Glomerular endothelial cell (primary cell): ENCODE results near the gene GPRASP3. TPM values are rescaled to one million over a fixed set of nuclear protein-coding genes. Genes with fewer than 3 reads are reported as not detected.

Source experiments
- DNase-seq: peaks from one replicate; pipeline ENCODE4 v3.0.0-alpha.2; 2011; ENCODE audit warnings: low read depth, low spot score; ENCODE audit errors: extremely low read depth
- total RNA-seq: library from RNA; depleted of rRNA; stranded (reverse); fragments of >200 nt; gene quantifications from 2 replicates; pipeline ENCODE4 v1.2.3, GENCODE V29; 2015

The GPRASP3 gene
- total RNA-seq, 1 donor from 2014 or later, result 3.6 TPM

DNA sequence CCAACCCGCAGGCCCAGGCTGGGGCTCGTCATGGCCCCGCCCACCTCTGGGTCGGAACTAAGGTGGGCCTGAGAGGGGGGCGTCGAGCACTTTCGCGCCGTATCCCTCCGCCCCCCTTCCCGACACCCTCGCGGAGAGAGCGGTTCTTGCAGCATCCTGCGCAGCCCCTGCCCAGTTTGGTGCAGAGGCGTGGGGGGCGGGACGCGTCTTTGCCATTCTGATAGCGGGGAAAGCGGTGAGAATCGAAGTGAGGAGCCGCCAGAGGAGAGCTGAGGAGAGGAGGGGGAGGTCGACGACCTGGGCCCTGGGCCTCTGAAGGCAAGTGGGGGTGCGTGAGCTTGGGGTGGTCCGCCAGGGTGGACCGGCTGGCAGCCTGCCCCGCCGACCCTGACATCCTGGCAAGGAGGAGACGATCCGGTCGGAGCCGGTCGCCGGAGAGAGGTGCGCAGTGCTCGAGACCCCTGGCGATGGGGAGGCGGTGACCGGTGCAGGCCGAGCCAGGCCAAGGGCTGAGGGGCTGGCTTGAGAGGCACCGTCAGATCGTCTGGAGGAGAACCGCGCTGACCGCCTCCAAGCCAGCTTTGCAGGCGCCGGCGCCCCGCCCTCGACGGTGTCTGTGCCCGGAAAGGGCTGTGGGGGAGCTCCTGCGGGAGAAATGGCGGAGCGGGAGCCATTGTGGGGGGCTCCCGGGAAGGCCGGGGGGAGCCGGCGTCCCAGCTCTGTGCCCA is 25.5 kb downstream of the GPRASP3 start:
- no peak for DNase-seq

DNA sequence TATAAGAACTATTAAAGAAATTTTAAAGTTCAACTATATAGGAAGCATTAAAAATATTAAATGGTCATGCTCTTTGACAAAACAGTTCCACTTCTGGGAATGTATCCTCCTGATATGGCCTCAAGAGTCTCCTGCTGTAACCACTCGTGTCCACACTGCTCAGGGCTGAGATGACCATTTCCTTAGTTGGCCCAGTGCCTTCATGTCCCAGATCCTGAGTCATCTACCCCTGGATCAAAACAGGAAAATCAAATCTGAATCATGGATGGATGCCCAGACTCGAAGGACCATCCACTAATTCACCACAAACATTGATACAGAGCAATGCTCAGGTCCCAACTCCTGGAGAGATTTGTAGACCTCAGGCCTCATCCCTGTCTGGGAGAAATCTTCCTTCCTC is 44.7 kb downstream of the GPRASP3 start:
- peak; percentile 78 for DNase-seq

DNA sequence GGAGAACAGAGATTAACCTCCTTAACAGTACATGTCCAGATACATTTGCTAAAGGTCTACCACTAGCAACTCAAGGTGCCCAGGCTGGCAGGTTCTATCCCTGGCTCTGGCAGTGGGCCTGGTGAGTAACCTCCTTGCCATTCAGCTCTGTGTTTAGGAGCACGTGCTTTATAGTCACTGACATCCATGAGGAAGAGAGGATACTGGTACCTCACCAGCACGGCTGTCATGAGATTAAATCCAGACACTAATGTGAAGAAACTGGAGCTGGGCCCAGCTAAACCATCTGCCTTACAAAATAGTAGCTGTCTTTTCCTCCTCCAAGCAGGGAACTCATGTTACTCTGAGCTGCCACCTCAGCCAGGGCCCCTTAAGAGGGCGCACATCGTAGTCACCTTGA is 45.3 kb downstream of the GPRASP3 start:
- DNase-seq, result no peak

DNA sequence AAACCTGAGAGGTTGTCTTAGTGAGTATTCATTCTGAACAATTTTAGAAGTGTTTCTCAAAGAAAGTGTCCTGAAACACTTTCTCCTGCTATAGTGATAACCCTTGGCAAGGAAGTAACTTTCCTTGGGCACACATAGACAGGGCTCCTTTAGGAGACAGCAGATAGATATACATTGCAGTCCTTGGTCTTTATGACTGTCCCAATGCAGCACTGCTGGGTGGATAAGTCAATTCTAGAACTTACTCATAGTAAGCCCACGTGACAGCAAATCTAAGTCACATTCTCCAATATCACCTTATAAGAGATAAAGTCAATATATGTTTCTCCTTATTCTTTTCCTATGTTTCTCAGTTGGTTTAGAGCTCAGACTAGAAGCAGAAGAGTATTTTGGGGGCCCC is 46.7 kb downstream of the GPRASP3 start:
- no peak for DNase-seq

DNA sequence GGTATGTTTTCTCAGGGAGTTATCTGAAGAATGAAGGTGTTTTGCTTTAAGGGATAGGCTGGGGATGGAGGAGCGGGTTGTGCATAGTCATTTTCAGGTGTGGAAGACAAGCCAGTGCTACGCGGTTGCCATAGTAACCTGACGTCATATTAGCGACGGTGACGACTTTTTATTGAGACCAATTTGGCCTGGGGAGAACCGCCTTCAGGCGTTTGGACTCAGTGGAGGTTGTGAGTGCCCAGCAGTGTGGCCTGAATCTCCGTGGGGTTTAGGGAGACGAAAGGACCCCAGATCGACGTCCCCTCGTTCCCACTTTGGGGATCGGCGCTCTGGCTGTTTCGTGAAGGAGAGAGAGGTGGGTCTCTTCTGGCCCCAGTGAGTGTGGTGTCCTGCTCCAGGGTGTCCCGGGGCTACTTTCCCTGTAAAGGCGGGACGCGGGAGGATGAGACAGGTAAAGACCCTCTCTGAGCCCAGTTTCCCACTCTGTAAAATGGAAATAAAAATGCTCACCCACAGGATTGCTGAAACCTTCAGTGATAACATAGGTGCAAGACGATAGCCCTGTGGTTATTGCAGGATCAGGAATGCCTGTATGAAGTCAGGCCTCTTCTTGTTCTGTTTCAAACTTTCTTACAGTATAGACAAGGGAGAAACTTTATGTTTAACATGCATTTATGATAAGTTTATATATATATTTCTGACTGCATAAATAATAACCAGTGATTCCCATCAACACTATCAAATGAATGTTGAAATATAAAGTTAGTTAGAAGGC is 48.6 kb downstream of the GPRASP3 start:
- DNase-seq, result peak; percentile 68

Other genes starting within 250 kb of the GPRASP3 start
- gene TCP11X2, start 248.9 kb upstream of the GPRASP3 start, total RNA-seq, result not detected in 2 replicates
- 0.44 and 3.6 TPM in 2 replicates for gene TMSB15A, start 204.0 kb upstream of the GPRASP3 start, total RNA-seq
- 8.1 and 11.8 TPM in 2 replicates for gene ARMCX5, start 121.2 kb upstream of the GPRASP3 start, total RNA-seq
- 0.58 and 1.9 TPM in 2 replicates for gene GPRASP1, start 69.3 kb upstream of the GPRASP3 start, total RNA-seq
- 14.5 and 15.1 TPM in 2 replicates for gene GPRASP2, start 8.3 kb upstream of the GPRASP3 start, total RNA-seq
- gene RAB40AL, start 216.5 kb downstream of the GPRASP3 start, total RNA-seq, result 2.6 TPM in 1 of 2 replicates, not detected in the other